HepG2 (cell line): ENCODE data around the gene TSC22D4. TPM values are rescaled to one million over a fixed set of nuclear protein-coding genes. Genes with fewer than 3 reads are reported as not detected.
A peak's percentile ranks its signal among the peaks of the same experiment; 100 is the strongest.

ENCODE experiments used
- AGO2 ChIP-seq: fragments of 200-400 bp; formaldehyde crosslinking; optimal IDR thresholded peaks from 2 replicates; pipeline ENCODE3; 2017; ENCODE audit warnings: mild to moderate bottlenecking, low read depth, low read length, moderate library complexity
- CBX1 ChIP-seq: IDR thresholded peaks from one replicate; pipeline ENCODE4 v1.6.1; 2016; ENCODE audit warnings: antibody characterized with exemption, low read depth
- HINFP ChIP-seq: sonication (generic); formaldehyde crosslinking; IDR thresholded peaks from 2 replicates; pipeline ENCODE4 v1.4.0; 2020; ENCODE audit warnings: low read depth, mild to moderate bottlenecking, missing genetic modification reagents
- HNF1B ChIP-seq: sonication (generic); formaldehyde crosslinking; IDR thresholded peaks from 2 replicates; pipeline ENCODE4 v1.5.1; 2020; ENCODE audit warnings: mild to moderate bottlenecking, moderate library complexity, missing genetic modification reagents
- MYC ChIP-seq: sonication (generic); formaldehyde crosslinking; IDR thresholded peaks from 2 replicates; pipeline ENCODE4 v1.9.0; 2021; ENCODE audit warnings: missing genetic modification reagents, borderline replicate concordance
- NFYB ChIP-seq: sonication (generic); formaldehyde crosslinking; IDR thresholded peaks from 2 replicates; pipeline ENCODE4 v1.4.0; 2020; ENCODE audit warnings: missing genetic modification reagents
- PCBP1 ChIP-seq: fragments of 200-400 bp; formaldehyde crosslinking; IDR thresholded peaks from 2 replicates; pipeline ENCODE4 v1.6.1; 2017; ENCODE audit warnings: mild to moderate bottlenecking, low read depth, low read length, borderline replicate concordance
- PRPF4 ChIP-seq: fragments of 200-400 bp; formaldehyde crosslinking; IDR thresholded peaks from 2 replicates; pipeline ENCODE4 v1.6.1; 2016; ENCODE audit warnings: low read length, low read depth; ENCODE audit not compliant: poor library complexity, severe bottlenecking
- RARG ChIP-seq: sonication (generic); formaldehyde crosslinking; IDR thresholded peaks from 2 replicates; pipeline ENCODE4 v1.4.0; 2020; ENCODE audit warnings: low read depth, mild to moderate bottlenecking, missing genetic modification reagents
- ZBTB4 ChIP-seq: sonication (generic); formaldehyde crosslinking; IDR thresholded peaks from 2 replicates; pipeline ENCODE4 v1.4.0; 2020; ENCODE audit warnings: missing genetic modification reagents, mild to moderate bottlenecking, borderline replicate concordance
- ZNF251 ChIP-seq: sonication (generic); formaldehyde crosslinking; IDR thresholded peaks from 2 replicates; pipeline ENCODE4 v1.9.0; 2021; ENCODE audit warnings: mild to moderate bottlenecking, missing genetic modification reagents
- ZNF563 ChIP-seq: sonication (generic); formaldehyde crosslinking; IDR thresholded peaks from 2 replicates; pipeline ENCODE4 v1.8.0; 2022; ENCODE audit warnings: mild to moderate bottlenecking, moderate library complexity, missing genetic modification reagents
- ZNF740 ChIP-seq: sonication (generic); formaldehyde crosslinking; IDR thresholded peaks from 2 replicates; pipeline ENCODE4 v1.4.0; 2020; ENCODE audit warnings: missing genetic modification reagents
- polyA plus RNA-seq, 8 experiments: library from polyadenylated mRNA; depleted of rRNA in 3 of 8; stranded (reverse) in 7 of 8; unstranded in 1 of 8; fragments of >200 nt; fragmentation: Illumina TruSeq in 4 of 8; extraction: Trizol in 4 of 8; gene quantifications; 2 replicates each; pipeline versions ENCODE4 v1.2.1 to v1.2.3, GENCODE V29; 2011 to 2016; ENCODE audit warnings: low read depth in 4 of 8, missing spikeins in 1 of 8, mixed read lengths in 1 of 8; ENCODE audit not compliant: insufficient read depth in 1 of 8
- total RNA-seq, 5 experiments: library from RNA; depleted of rRNA; stranded (reverse); fragments of >200 nt; fragmentation: Illumina TruSeq; extraction: Trizol; gene quantifications; 2 replicates each; pipeline ENCODE4 v1.2.3, GENCODE V29; 2016; ENCODE audit warnings: low read depth in 1 of 5

TSC22D4 gene
- total and polyA plus RNA-seq, 2 of the 13 experiments (the other 11 are each of a cell fraction or from before 2014, with no cell fraction given), result 7.7 to 8.7 TPM

- no peak for TF ChIP-seq HINFP (CRISPR knock-in tag)
- no peak for TF ChIP-seq ZBTB4
- 0 out of 2 replicates have a peak, but pooled peaks have one; percentile 40 for TF ChIP-seq ZNF740 (CRISPR knock-in tag)
- no peak for TF ChIP-seq PRPF4
- peak; percentile 66; the same call in 1 of the 2 replicates for TF ChIP-seq PCBP1
- no peak for TF ChIP-seq CBX1
- TF ChIP-seq ZNF563, result no peak
- TF ChIP-seq AGO2, result no peak
- no peak for TF ChIP-seq NFYB
- no peak for TF ChIP-seq ZNF251 (CRISPR knock-in tag)
- no peak for TF ChIP-seq MYC (CRISPR knock-in tag)
- TF ChIP-seq RARG (CRISPR knock-in tag), result no peak
- TF ChIP-seq HNF1B (CRISPR knock-in tag), result no peak
These were observed 5.0 kb upstream of the TSC22D4 start, which contains the start of gene NYAP1 (continued) for GRCh38 chr7:100483722-100484672.
